Stimulated activated CD4-positive, alpha-beta T cell treated with anti-CD3 and anti-CD28 coated beads, TNF-alpha, amount 100 ng/mL, for 48 hours (primary cell): ENCODE measurements around the gene HOXA5.

ENCODE experiments used
- DNase-seq, 3 donors: peaks; one replicate each; pipeline ENCODE4 v3.0.0-alpha.2; 2020; ENCODE audit warnings: low read depth in 3 of 3

The HOXA5 gene

GRCh38 chr7:27107391-27108381, 35.8 kb downstream of the HOXA5 start:
- DNase-seq, result no peak

- no peak for DNase-seq
These were observed 36.6 kb downstream of the HOXA5 start for GRCh38 chr7:27106901-27107240.

- no peak for DNase-seq
These were observed 37.1 kb downstream of the HOXA5 start for GRCh38 chr7:27106181-27106900.

- DNase-seq, result no peak
These were observed 38.0 kb downstream of the HOXA5 start for GRCh38 chr7:27105301-27106031.

DNA sequence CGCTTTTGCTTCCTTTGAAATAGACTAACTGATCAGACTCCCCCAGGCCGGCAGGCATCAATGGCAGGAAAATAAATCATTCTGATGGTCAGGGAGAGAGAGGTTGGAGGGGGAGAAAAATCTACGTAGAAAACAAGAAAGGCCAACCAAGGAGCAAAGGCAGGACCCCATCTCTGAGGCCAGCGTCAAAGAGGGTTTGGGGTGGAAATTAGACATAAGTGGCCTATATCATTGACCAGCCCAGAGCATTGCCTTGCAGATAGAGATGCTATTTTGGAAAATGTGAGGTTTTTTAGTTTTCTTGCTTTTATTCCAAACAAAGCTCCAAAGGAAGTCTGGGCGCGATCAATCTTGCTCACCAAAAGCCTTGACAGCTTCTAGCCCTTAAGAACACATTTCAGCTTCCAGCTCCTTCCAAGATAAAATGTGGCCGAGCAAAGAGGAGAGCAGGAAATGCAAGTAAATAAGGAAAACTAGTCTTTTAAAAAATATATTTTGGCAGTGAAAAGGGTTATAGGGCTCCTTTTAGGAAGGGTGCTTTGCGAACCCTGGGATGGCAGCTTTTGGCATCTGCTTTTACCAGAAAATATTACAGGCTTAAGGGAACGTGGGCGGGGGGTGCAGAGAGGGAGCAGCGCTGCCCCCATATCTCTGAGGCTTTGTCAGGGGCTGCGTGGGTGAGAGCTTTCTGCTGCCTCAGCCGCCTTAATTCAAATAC, 39.0 kb downstream of the HOXA5 start:
- no peak for DNase-seq

GRCh38 chr7:27103489-27104226, 39.8 kb downstream of the HOXA5 start:
- no peak for DNase-seq

DNA sequence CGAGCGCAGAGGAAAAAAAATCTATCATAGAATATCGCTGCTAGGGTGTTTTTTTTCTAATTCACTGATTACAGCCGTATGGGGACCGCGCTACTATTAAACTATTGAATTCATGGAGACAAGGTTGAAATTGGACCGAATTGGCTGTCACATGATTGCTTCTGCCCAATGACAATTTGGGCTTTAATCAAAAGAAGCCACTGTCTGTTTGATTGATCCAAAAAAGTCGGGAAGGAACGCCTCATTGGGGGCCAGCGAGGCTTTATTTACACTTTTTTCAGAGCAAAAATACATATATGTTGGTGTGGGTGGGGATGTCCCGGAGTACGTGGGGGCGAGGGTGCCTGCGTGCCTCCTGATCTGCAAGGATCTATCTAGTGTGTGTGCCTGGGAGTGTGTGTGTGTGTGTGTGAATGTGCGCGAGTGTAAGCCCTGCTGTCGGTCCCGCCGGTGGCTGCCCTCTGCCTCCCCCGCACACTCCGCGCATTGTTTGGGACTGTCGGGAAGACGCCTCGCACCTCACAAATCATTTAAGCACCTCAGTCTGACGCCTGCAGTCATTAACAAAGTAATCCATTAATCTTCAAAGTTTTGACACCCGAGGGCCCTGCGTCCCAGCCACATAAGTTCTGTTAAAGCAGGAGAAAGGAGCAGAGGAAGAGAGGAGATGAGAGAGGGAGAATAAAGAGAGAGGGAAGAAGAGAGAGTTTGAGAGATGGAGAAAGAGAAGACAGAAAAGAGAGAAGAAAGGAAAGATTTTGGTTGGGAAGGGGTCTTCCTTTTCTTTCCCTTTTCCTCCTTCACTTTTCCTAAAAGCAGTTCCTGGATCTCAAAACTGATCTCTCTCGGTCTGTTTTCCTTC, 40.7 kb downstream of the HOXA5 start, which contains the start of gene HOXA2:
HOXA2 (minus strand) TSS at position 103 of the 862 bp plus-strand sequence. CDS start 183 bp downstream, outside the sequence.
- no peak for DNase-seq

DNA sequence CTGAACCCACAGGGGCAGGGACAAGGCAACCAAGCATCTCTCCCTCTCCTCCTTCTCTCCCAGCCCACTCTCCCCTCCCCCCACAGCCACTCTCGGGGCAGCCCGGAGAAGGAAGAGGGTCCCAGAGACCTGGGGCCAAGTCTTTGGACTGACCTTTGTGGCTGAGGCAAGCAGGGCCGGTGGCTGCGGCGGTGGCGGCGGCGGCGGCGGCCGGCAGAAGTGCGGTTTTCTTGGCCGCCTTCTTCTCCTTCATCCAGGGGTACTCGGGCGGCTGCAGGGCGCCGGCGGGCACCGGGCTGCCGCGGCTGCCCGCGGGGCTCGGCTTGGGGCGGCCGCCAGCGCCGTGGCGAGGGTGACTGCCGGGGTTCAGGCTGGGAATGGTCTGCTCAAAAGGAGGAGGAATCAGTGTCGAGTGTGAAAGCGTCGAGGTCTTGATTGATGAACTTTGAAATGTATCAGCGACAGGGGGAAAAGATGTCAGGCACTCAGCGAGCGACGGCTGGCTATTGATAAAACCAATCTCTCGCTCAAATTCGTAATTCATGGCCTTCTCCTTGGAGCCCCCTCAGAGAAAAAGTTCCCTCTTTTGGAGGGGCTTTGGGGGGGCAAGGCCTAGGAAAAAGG, 41.4 kb downstream of the HOXA5 start:
- DNase-seq, result no peak

DNA sequence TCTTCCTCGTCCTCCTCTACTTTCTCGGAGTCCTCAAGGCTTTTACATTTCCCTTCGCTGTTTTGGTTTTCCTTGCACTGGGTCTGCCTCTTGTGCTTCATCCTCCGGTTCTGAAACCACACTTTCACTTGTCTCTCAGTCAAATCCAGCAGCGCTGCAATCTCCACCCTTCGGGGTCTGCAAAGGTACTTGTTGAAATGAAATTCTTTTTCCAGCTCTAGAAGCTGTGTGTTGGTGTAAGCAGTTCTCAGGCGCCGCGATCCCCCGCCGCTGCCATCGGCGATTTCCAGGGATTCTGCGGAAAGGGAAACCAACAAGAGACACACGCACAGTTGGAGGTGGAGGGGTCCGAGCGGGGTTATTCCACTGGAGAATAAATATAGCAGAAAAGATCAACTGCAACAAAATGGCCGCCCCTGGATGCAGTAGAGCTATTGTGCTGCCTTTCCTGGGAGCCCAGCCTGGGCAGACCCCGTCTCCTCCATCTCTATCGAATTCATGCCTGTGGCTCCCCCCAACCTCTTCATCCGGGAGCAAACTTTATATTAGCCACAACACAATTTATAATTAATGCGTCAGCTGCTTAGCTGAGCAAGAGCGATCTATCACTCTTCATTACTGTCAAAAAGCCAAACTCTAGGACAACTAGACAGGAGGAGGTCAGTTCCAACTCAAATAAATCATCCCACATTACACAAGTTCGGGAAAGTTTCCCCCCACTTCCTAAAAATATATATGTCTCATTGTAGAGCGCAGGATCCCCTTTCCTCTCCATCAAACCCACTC, 42.1 kb downstream of the HOXA5 start:
- DNase-seq, result no peak

DNA sequence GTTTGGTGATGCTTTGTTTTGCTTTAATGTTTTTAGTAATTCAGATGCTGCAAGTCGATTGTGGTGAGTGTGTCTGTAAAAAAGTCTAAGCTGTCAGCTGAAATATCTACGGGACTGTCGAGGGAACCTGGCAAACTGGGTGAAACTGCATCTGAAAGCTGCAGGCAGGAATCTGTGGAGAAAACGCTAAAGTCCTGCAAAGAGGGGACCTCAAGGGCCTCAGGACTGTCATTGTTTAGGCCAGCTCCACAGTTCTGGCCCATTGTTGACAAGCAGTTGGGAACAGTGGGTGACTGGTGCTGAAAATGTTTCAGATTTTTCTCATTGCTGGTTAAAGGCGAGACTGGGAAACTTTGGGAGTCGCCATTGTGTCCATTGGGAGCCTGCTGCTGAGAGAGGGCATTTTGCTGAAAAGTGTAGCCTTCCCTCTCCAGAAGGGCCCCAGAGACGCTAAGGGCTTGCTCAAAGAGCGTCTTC, 42.7 kb downstream of the HOXA5 start:
- no peak for DNase-seq

- DNase-seq, result no peak
These were observed 43.8 kb downstream of the HOXA5 start for GRCh38 chr7:27099453-27100370.

DNA sequence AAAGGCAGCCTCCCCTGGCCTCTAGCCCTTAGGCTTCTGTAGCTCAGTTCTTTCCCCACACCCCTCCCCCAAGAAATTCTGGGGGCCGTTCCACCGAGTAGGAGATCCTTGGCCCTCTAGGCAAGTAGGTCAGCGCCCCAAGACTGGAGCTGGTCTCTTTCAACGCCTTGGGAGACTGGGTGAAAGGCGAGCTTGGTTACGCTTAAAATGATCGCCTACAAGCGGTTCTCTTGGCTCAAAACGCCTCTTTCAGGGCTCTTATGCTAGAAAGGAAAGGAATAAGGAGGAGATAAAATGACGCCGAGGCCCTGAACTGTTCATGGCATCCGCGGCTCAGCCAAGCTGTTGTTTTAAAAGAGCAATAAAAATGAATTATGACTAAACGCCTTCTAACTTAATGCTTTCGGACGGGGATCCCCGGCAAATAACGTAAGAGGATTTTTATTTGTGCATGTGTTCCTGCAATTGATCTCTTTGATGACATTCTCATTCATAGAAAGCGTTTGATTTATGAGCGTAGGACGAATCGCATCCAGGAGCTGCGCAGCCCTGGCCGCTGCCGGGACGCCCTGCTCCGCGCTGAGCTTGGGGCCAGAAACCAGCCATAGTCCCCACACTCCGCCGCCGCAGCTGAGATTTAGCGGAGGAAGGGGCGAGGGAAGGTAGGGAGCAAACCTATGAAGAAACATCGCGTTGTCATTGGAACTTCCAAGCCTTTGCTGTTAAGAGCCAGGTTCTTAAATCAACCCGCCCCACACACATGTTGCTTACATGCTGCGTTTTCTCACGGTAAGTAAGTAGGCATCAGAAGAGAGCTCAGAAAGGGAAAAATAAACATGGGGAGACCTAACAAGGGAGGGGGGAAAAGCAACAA, 44.7 kb downstream of the HOXA5 start:
- DNase-seq, result no peak

GRCh38 chr7:27097686-27098577, 45.5 kb downstream of the HOXA5 start:
- no peak for DNase-seq

DNA sequence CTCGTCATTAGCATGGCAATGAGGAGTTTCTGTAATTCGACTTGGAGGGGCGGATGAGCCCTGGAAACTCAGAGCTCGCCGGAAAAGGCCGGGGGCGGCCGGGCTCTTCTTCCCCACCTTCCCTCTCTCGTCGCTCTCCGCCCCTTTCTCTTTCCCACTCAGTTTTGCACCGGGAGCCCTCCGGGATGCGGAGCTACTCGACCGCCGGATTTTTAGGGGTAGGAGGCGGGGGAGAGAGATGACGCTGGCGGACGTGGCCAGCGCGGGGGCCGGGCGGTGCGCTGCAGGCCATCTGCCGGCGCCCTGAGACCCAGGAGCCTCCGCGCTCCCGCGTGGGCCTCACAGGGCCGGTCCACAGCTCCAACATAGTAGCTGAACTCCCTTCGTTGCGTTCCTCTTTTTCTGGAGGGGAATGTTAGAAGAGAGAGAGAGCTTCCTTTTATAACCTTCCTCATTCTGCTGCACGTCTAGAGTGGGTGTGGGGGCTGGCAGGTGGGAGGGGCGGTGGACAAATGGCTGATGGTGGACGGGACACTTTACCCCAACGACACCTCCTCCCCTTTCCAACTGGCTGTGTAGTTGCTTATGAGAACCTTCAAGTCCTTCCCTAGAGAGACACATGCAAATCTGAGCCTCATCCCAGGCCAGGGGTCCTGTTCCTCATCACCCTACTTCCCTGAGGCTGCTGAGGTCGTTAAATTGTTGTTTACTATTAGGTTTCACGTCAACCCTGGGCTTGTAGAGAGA, 46.5 kb downstream of the HOXA5 start:
- no peak for DNase-seq
